ENCODE results near the gene PDSS2. TPM values are rescaled to one million over a fixed set of nuclear protein-coding genes. Genes with fewer than 3 reads are reported as not detected.

The PDSS2 gene
- total and polyA plus RNA-seq, 2 of the 4 experiments (the other 2 are of a cell fraction): 8.6 to 9.2 TPM

DNA sequence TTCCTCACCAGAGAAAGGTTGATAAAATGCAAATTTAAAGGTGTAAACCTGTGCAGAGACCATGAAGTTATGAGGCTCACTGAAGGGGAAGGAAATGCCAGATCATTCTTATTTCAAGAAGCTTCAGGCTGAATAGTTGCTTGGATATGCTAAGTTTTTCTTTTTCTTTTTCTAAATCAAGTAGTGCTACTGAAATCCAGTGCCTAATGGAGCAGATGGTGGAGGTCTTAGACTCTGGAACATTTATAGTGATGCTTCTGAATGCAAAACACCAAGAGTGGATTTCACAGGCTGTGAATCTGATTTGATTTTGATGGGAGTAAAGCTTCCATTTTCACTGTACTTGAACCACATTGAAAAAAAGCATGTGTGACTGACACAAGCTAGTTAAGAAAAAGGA, 192.8 kb downstream of the PDSS2 start:
- no peak overlapping the region for H3K56ac ChIP-seq (ENCODE audit: extremely low read depth, insufficient read depth, low read length)
- ChIA-PET CTCF (no interaction called here), POLR2A (ENCODE audit: unreplicated experiment) (interaction anchor here (0.5 kb wide), 1 partner anchor 10 kb away, joined by 3 read pairs; no protein-coding TSS in a partner anchor)
- no peak overlapping the region for H2BK15ac ChIP-seq (ENCODE audit: low read depth, low read length)
- H4K91ac ChIP-seq (ENCODE audit: insufficient read depth, low read depth, low read length): no peak overlapping the region
- dilution Hi-C loops (cut with HindIII; ENCODE audit: low sequenced_read_pairs, unreplicated experiment) (no loop called here), intact Hi-C loops (cut with micrococcal nuclease) (no loop called here), in situ Hi-C loops (cut with MboI; ENCODE audit: low sequenced_read_pairs) (no loop called here)
- no peak overlapping the region for H3K4me2 ChIP-seq (ENCODE audit: low read depth, low read length)
- H3K27ac ChIP-seq (ENCODE audit: insufficient read depth, low read length): no peak overlapping the region
- no peak overlapping the region for H2BK5ac ChIP-seq (ENCODE audit: low read depth, low read length, poor library complexity, severe bottlenecking)
- H4K8ac ChIP-seq (ENCODE audit: low read depth in 2 of 2, low read length in 2 of 2): no peak overlapping the region
- H3K9ac ChIP-seq (ENCODE audit: low read depth, low read length): no peak overlapping the region
- H3K36me3 ChIP-seq (ENCODE audit: control insufficient read depth, insufficient read depth, low read length): no peaks in the 10 kb centered on the region
- H4K20me1 ChIP-seq (ENCODE audit: insufficient read depth, low read length): no peaks in the 10 kb centered on the region
- no peak overlapping the region for H3K18ac ChIP-seq (ENCODE audit: low read depth, low read length)
- H3K27me3 ChIP-seq (ENCODE audit: control insufficient read depth, insufficient read depth, low read length): no peaks in the 10 kb centered on the region
- H2AFZ ChIP-seq (replicated peaks; ENCODE audit: low read length, poor library complexity): no peak overlapping the region
- TF ChIP-seq ELK1 (IDR thresholded peaks at IDR 0.05; ENCODE audit: borderline replicate concordance, low read depth, low read length): no peak
- TF ChIP-seq RCOR1 (IDR thresholded peaks at IDR 0.05; ENCODE audit: insufficient replicate concordance, low read length): no peak
- no peak for TF ChIP-seq CHD1 (IDR thresholded peaks at IDR 0.05; ENCODE audit: low read depth, low read length)
- TF ChIP-seq RAD21 (IDR thresholded peaks at IDR 0.05; ENCODE audit: low read length): no peak
- no peak for TF ChIP-seq SMC3 (IDR thresholded peaks at IDR 0.05; ENCODE audit: low read depth, low read length)
- TF ChIP-seq MAZ (IDR thresholded peaks at IDR 0.05; ENCODE audit: borderline replicate concordance, low read depth, low read length): no peak
- TF ChIP-seq FOS (IDR thresholded peaks at IDR 0.05; ENCODE audit: low read depth, low read length): no peak
- TF ChIP-seq MAFK (IDR thresholded peaks at IDR 0.05; ENCODE audit: low read depth, low read length): no peak
- TF ChIP-seq RFX5 (IDR thresholded peaks at IDR 0.05; ENCODE audit: low read depth, low read length): no peak
- TF ChIP-seq NFE2L2 (IDR thresholded peaks at IDR 0.05; ENCODE audit: low read depth, low read length): no peak
- no peak for TF ChIP-seq MXI1 (IDR thresholded peaks at IDR 0.05; ENCODE audit: borderline replicate concordance, low read depth, low read length)
- no peak for TF ChIP-seq CTCF (conservative IDR thresholded peaks at IDR 0.05; ENCODE audit: low read depth, low read length)
- no peak for TF ChIP-seq USF2 (IDR thresholded peaks at IDR 0.05; ENCODE audit: low read depth, low read length)
- TF ChIP-seq POLR2A (IDR thresholded peaks at IDR 0.05; ENCODE audit: low read depth, low read length): no peak
- no peak for TF ChIP-seq CEBPB (IDR thresholded peaks at IDR 0.05; ENCODE audit: low read depth, low read length)
- TF ChIP-seq BHLHE40 (IDR thresholded peaks at IDR 0.05; ENCODE audit: low read depth, low read length): no peak
- no peak overlapping the region for H2BK20ac ChIP-seq (ENCODE audit: low read depth, low read length)
- no peak overlapping the region for H2AK5ac ChIP-seq (ENCODE audit: low read depth, low read length)
- H4K5ac ChIP-seq (ENCODE audit: low read depth, low read length): no peak overlapping the region
- no peak overlapping the region for H2AK9ac ChIP-seq (replicated peaks; ENCODE audit: low read depth, low read length, poor library complexity)
- H3K4me1 ChIP-seq (ENCODE audit: control insufficient read depth, insufficient read depth, low read length): no peaks in the 10 kb centered on the region
- no peaks in the 10 kb centered on the region for H3K9me1 ChIP-seq (ENCODE audit: insufficient read depth, low read length)
- DNase-seq (no peak), ATAC-seq (ENCODE audit: low read depth) (no peak)
- no peak overlapping the region for H2BK120ac ChIP-seq (ENCODE audit: low read depth, low read length)
- no peak overlapping the region for H3K14ac ChIP-seq (replicated peaks; ENCODE audit: low read depth, low read length)
- H3K9me3 ChIP-seq (ENCODE audit: control insufficient read depth, insufficient read depth, low read length): no peaks in the 10 kb centered on the region
- BruUV-seq (replicated peaks): no TSS peak
- H3K79me1 ChIP-seq (ENCODE audit: low read depth in 1 of 2, low read length in 2 of 2): no peaks in the 10 kb centered on the region
- H3K4me3 ChIP-seq (ENCODE audit: insufficient read depth, low read depth, low read length): no peak overlapping the region
- H3K23ac ChIP-seq (ENCODE audit: low read depth, low read length): no peak overlapping the region
- no peak overlapping the region for H3K4ac ChIP-seq (ENCODE audit: low read depth, low read length)

Measured in IMR-90 (cell line).